NCI-H2029 treated with DMSO at 0.1 percent for 48 hours (cell line): ENCODE data around the gene WNT7A.

Source experiments
- DNase-seq: peaks from one replicate; lab custom pipeline; 2025; lab: John Stamatoyannopoulos, UW

The WNT7A gene

GRCh38 chr3:13845806-13846205 lies 34.1 kb downstream of the WNT7A start:
- no peak for DNase-seq

- no peak for DNase-seq
Measured at GRCh38 chr3:13844911-13845310, 35.0 kb downstream of the WNT7A start.

- no peak for DNase-seq
Measured at GRCh38 chr3:13844286-13844685, 35.6 kb downstream of the WNT7A start.

GRCh38 chr3:13843351-13843750 lies 36.5 kb downstream of the WNT7A start:
- no peak for DNase-seq

GRCh38 chr3:13842226-13842625 lies 37.6 kb downstream of the WNT7A start:
- DNase-seq = no peak

GRCh38 chr3:13841826-13842225 lies 38.0 kb downstream of the WNT7A start:
- no peak for DNase-seq

GRCh38 chr3:13841141-13841540 lies 38.7 kb downstream of the WNT7A start:
- DNase-seq = no peak

GRCh38 chr3:13840456-13840855 lies 39.4 kb downstream of the WNT7A start:
- no peak for DNase-seq

- DNase-seq = no peak
Measured at GRCh38 chr3:13839726-13840340, 40.0 kb downstream of the WNT7A start.

- no peak for DNase-seq
Measured at GRCh38 chr3:13839253-13839652, 40.6 kb downstream of the WNT7A start.

GRCh38 chr3:13838421-13838820 lies 41.5 kb downstream of the WNT7A start:
- no peak for DNase-seq

GRCh38 chr3:13837751-13838150 lies 42.1 kb downstream of the WNT7A start:
- no peak for DNase-seq

- no peak for DNase-seq
Measured at GRCh38 chr3:13836658-13837587, 42.9 kb downstream of the WNT7A start.

- no peak for DNase-seq
Measured at GRCh38 chr3:13835246-13835645, 44.6 kb downstream of the WNT7A start.

- DNase-seq = no peak
Measured at GRCh38 chr3:13834258-13835035, 45.4 kb downstream of the WNT7A start.

- no peak for DNase-seq
Measured at GRCh38 chr3:13833506-13834257, 46.2 kb downstream of the WNT7A start.

- no peak for DNase-seq
Measured at GRCh38 chr3:13832130-13832529, 47.7 kb downstream of the WNT7A start.

- DNase-seq = no peak
Measured at GRCh38 chr3:13831386-13831996, 48.4 kb downstream of the WNT7A start.

GRCh38 chr3:13829311-13829710 lies 50.6 kb downstream of the WNT7A start:
- DNase-seq = no peak

GRCh38 chr3:13828501-13829265 lies 51.2 kb downstream of the WNT7A start:
- DNase-seq = no peak

GRCh38 chr3:13827699-13828098 lies 52.2 kb downstream of the WNT7A start:
- no peak for DNase-seq
